Measurements from ENCODE around the gene CDH13. TPM values are rescaled to one million over a fixed set of nuclear protein-coding genes. Genes with fewer than 3 reads are reported as not detected.

Gene CDH13
- total RNA-seq, 2 donors from 2014 or later: 2.9 TPM; not detected in 1

DNA sequence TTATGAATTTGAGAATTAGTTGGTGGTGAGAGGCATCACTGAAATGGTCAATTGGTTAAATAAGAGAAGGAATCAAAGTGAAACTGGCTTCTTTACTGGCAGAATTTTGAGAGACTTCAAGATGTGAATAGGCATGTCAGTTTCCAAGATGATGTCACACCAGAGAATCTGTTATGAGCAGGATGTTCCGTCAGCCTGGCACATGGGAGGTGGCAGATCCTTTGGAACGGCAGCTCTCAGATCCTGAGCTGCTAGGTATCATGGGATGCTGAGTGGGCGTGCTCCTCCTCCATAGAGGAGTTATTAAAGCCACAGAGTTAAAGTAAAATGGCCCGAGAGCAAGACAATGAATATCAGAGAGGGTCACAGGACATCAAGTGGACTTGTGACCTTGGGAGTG lies 736.8 kb downstream of the CDH13 start:
- Histone ChIP-seq H3K4me3 (no peak overlapping the region), H3K9me3 (no peaks in the 10 kb centered on the region), H3K27me3 (no peaks in the 10 kb centered on the region), H3K27ac (no peak overlapping the region), H3K4me1 (no peaks in the 10 kb centered on the region), H3K36me3 (replicated peaks in 1 of 2; ENCODE audit: insufficient read depth in 1 of 2, low read depth in 2 of 2) (no peaks in the 10 kb centered on the region)
- ATAC-seq (no peak), DNase-seq (no peak)
- intact Hi-C loops (cut with DNase I): loop anchor here (10.0 kb wide), 1 partner anchor 59 kb away; no protein-coding TSS in a partner anchor
- no peak for TF ChIP-seq POLR2A (IDR thresholded peaks at IDR 0.05)
- WGBS, 2 donors: 35 to 44% methylated on average over 4 of the region's 4 CpGs

DNA sequence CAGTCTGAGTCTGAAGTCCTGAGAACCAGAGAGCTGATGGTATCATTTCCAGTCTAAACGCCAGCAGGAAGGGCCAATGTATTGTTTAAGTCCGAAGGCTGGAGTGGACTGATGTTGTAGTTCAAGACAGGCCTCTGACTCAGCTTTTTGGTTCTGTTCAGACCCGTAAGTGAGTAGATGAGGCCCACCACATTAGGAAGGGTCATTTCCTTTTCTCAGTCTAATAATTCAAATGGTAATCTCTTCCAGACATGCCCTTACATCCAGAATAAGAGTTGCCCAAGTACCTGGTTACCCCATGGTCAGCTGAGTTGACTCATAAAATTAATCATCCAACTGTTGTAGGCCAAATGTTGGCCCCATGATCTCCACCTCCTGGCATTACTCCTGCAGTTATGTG lies 738.4 kb downstream of the CDH13 start:
- TF ChIP-seq, protein P1, sequence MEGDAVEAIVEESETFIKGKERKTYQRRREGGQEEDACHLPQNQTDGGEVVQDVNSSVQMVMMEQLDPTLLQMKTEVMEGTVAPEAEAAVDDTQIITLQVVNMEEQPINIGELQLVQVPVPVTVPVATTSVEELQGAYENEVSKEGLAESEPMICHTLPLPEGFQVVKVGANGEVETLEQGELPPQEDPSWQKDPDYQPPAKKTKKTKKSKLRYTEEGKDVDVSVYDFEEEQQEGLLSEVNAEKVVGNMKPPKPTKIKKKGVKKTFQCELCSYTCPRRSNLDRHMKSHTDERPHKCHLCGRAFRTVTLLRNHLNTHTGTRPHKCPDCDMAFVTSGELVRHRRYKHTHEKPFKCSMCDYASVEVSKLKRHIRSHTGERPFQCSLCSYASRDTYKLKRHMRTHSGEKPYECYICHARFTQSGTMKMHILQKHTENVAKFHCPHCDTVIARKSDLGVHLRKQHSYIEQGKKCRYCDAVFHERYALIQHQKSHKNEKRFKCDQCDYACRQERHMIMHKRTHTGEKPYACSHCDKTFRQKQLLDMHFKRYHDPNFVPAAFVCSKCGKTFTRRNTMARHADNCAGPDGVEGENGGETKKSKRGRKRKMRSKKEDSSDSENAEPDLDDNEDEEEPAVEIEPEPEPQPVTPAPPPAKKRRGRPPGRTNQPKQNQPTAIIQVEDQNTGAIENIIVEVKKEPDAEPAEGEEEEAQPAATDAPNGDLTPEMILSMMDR (IDR thresholded peaks at IDR 0.05): no peak
- TF ChIP-seq POLR2A (IDR thresholded peaks at IDR 0.05): no peak
- WGBS, 2 donors: 47 to 67% methylated on average over 3 of the region's 3 CpGs

DNA sequence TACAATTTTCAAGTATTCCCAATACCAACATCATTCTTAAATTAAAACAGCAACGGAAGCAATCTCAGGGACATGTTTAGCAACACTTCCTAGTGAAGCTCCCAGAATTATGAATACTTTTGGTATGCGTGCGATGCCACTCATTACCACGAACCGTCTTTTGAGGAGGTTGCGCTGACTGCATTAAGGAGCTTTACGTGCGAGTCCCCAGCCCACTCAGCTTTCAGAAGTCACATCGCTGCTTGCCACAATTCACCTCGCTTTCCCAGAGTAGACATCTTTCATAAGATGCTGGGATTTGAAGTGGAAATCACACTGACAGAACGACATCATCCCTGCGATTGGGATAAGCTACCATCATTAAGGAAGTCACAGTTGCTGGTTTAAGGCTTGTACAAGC lies 739.5 kb downstream of the CDH13 start:
- TF ChIP-seq, protein P1 (IDR thresholded peaks at IDR 0.05): no peak
- no peak for TF ChIP-seq POLR2A (IDR thresholded peaks at IDR 0.05)
- Histone ChIP-seq H3K27ac (no peak overlapping the region), H3K36me3 (replicated peaks in 1 of 2; ENCODE audit: insufficient read depth in 1 of 2, low read depth in 2 of 2) (no peaks in the 10 kb centered on the region), H3K27me3 (no peaks in the 10 kb centered on the region), H3K4me3 (no peak overlapping the region), H3K9me3 (no peaks in the 10 kb centered on the region), H3K4me1 (no peaks in the 10 kb centered on the region)
- no peak for DNase-seq
- no peak for ATAC-seq
- WGBS, 2 donors: 73 to 77% methylated on average over 12 of the region's 12 CpGs
- intact Hi-C loops (cut with DNase I): loop anchor here (10.0 kb wide), 1 partner anchor 61 kb away; no protein-coding TSS in a partner anchor

More for the DNA sequence above, 738.4 kb downstream of the CDH13 start:
- DNase-seq: no peak
- H3K27me3 ChIP-seq: no peaks in the 10 kb centered on the region
- no peaks in the 10 kb centered on the region for H3K36me3 ChIP-seq (replicated peaks in 1 of 2; ENCODE audit: insufficient read depth in 1 of 2, low read depth in 2 of 2)
- H3K4me1 ChIP-seq: no peaks in the 10 kb centered on the region
- H3K27ac ChIP-seq: no peak overlapping the region
- intact Hi-C loops (cut with DNase I): loop anchor here (10.0 kb wide), 1 partner anchor 60 kb away; no protein-coding TSS in a partner anchor
- H3K4me3 ChIP-seq: no peak overlapping the region
- H3K9me3 ChIP-seq: no peaks in the 10 kb centered on the region
- no peak for ATAC-seq

DNA sequence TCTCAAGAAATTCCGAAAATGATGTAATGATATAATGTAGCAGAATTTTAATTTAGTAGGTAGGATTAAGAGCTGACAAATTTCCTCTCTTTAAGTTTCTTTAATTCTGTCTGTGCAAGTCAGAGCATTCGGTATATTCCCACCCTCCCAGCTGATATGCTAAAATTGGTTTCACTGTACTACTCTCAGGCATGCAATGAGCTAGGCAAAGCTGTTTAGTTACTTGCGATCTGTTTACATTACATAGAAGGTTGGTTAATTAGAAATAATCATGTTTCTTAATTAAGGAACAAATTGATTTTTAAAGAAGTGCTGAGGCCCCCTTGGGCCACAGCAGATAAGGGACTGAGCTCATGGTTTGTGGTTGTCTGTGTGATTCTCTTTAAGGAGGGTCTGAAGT lies 748.2 kb downstream of the CDH13 start:
- 51 to 62% methylated on average over 3 of the region's 3 CpGs for WGBS, 2 donors
- ATAC-seq: no peak

DNA sequence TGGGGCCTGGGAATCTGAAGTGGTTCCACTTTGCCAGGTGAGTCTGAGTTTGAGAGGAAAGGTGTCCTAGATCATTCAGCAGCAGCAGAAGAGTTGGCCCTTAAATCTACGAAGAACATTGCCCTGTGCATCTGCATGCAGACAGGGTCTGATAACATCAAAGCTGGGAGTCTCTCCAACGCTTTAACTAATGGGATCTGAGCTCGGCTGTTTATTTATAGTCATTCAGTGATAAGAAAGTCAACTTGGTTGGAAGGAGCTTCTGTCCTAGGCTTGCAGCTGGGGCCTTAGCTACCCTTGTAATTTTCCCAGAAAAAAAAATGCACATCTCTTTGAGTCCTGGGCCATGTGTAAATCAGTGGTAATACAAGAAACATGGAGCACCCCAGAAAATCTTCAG lies 763.0 kb downstream of the CDH13 start:
- Histone ChIP-seq H3K4me1 (no peaks in the 10 kb centered on the region), H3K36me3 (replicated peaks in 1 of 2; ENCODE audit: insufficient read depth in 1 of 2, low read depth in 2 of 2) (no peaks in the 10 kb centered on the region), H3K27me3 (no peaks in the 10 kb centered on the region), H3K4me3 (no peak overlapping the region), H3K27ac (no peak overlapping the region), H3K9me3 (no peaks in the 10 kb centered on the region)
- TF ChIP-seq, protein P1 (IDR thresholded peaks at IDR 0.05): no peak
- TF ChIP-seq POLR2A (IDR thresholded peaks at IDR 0.05): no peak
- ATAC-seq (no peak), DNase-seq (no peak)
- WGBS, 2 donors: 5 to 21% methylated on average over 3 of the region's 3 CpGs
- intact Hi-C loops (cut with DNase I): no loop called here

More for the DNA sequence above, 748.2 kb downstream of the CDH13 start:
- H3K9me3 ChIP-seq: no peaks in the 10 kb centered on the region
- H3K4me3 ChIP-seq: no peak overlapping the region
- peaks cover 0 to 3% of the 10 kb centered on the region in 2 donors for H3K27me3 ChIP-seq
- no peak for TF ChIP-seq POLR2A (IDR thresholded peaks at IDR 0.05)
- TF ChIP-seq, protein P1 (IDR thresholded peaks at IDR 0.05): no peak
- no peaks in the 10 kb centered on the region for H3K36me3 ChIP-seq (replicated peaks in 1 of 2; ENCODE audit: insufficient read depth in 1 of 2, low read depth in 2 of 2)
- DNase-seq: no peak
- no peak overlapping the region for H3K27ac ChIP-seq
- no peaks in the 10 kb centered on the region for H3K4me1 ChIP-seq
- intact Hi-C loops (cut with DNase I): no loop called here

Measured in body of pancreas (tissue), 4 donors.